ENCODE measurements around the gene CPB2.

The CPB2 gene

GRCh38 chr13:46052319-46053161, 52.3 kb downstream of the CPB2 start, which contains the start of gene ZC3H13:
TSS of gene ZC3H13 (minus strand) at chr13:46052746. CDS start at chr13:46045507, 7,239 bp downstream.
- peaks cover 0 to 5% (median 0%) of the 10 kb centered on the region in 11 experiments; a peak in 3 of 22 replicates for H3K36me3 ChIP-seq
- H4K20me1 ChIP-seq = peaks cover 0 to 46% (median 28%) of the 10 kb centered on the region in 11 experiments; a peak in 13 of 22 replicates
- peak within 1 kb of the TSS; percentile 77 to 90 (median 84) for H3K4me3 ChIP-seq
- H3K27ac ChIP-seq = peak within 1 kb of the TSS; percentile 91 to 98 (median 93)
- peaks cover 0 to 3% (median 0%) of the 10 kb centered on the region in 11 experiments; a peak in 1 of 22 replicates for H3K9me3 ChIP-seq (replicated peaks in 1 of 11)
- peak within 1 kb of the TSS; percentile 90 to 97 (median 94) for H3K9ac ChIP-seq
- no peaks in the 10 kb centered on the region for H3K27me3 ChIP-seq
- H3K4me2 ChIP-seq = peak within 1 kb of the TSS; percentile 79 to 97 (median 88)
- TF ChIP-seq Cebpa-rat (IDR thresholded peaks at IDR 0.05) = no peak
- peaks cover 16 to 41% (median 29%) of the 10 kb centered on the region in 10 experiments; a peak in 18 of 20 replicates for H3K4me1 ChIP-seq

GRCh38 chr13:46051968-46052318, 52.9 kb downstream of the CPB2 start:
- H3K4me1 ChIP-seq = peaks cover 16 to 35% (median 29%) of the 10 kb centered on the region in 10 experiments; a peak in 18 of 20 replicates
- H3K27ac ChIP-seq = peak overlapping the region; percentile 91 to 98 (median 93)
- peaks cover 0 to 3% (median 0%) of the 10 kb centered on the region in 11 experiments; a peak in 1 of 22 replicates for H3K9me3 ChIP-seq (replicated peaks in 1 of 11)
- H3K4me3 ChIP-seq = peak overlapping the region; percentile 77 to 90 (median 84)
- H4K20me1 ChIP-seq = peaks cover 0 to 52% (median 28%) of the 10 kb centered on the region in 11 experiments; a peak in 14 of 22 replicates
- H3K4me2 ChIP-seq = peak overlapping the region; percentile 68 to 97 (median 87)
- H3K9ac ChIP-seq = peak overlapping the region; percentile 90 to 97 (median 94)
- no peak for TF ChIP-seq Cebpa-rat (IDR thresholded peaks at IDR 0.05)
- H3K27me3 ChIP-seq = no peaks in the 10 kb centered on the region
- peaks cover 0 to 5% (median 0%) of the 10 kb centered on the region in 11 experiments; a peak in 3 of 22 replicates for H3K36me3 ChIP-seq

GRCh38 chr13:46050771-46051170, 54.1 kb downstream of the CPB2 start:
- Histone ChIP-seq H3K9me3 (replicated peaks in 1 of 11) (peaks cover 0 to 3% (median 0%) of the 10 kb centered on the region in 11 experiments; a peak in 1 of 22 replicates), H3K4me3 (peak overlapping the region; percentile 77 to 90 (median 84); a peak in 17 of 20 replicates), H3K4me1 (peaks cover 16 to 33% (median 29%) of the 10 kb centered on the region in 10 experiments; a peak in 18 of 20 replicates), H3K27ac (no peak overlapping the region), H3K27me3 (no peaks in the 10 kb centered on the region), H4K20me1 (peaks cover 0 to 63% (median 32%) of the 10 kb centered on the region in 11 experiments; a peak in 15 of 22 replicates), H3K36me3 (peaks cover 0 to 5% (median 0%) of the 10 kb centered on the region in 11 experiments; a peak in 3 of 22 replicates), H3K4me2 (peak overlapping the region; percentile 68 to 97 (median 87)), H3K9ac (peak overlapping the region in 8 of 11 experiments; percentile 90 to 97 (median 94); a peak in 10 of 22 replicates)
- TF ChIP-seq Cebpa-rat (IDR thresholded peaks at IDR 0.05) = no peak

GRCh38 chr13:46045424-46045823, 59.4 kb downstream of the CPB2 start:
- H3K27ac ChIP-seq = no peak overlapping the region
- H3K4me3 ChIP-seq = no peak overlapping the region
- no peak overlapping the region for H3K9ac ChIP-seq
- H3K36me3 ChIP-seq = peaks cover 19 to 42% (median 28%) of the 10 kb centered on the region in 11 experiments; a peak in 21 of 22 replicates
- no peaks in the 10 kb centered on the region for H3K27me3 ChIP-seq
- no peak for TF ChIP-seq Cebpa-rat (IDR thresholded peaks at IDR 0.05)
- peaks cover 0 to 66% (median 42%) of the 10 kb centered on the region in 11 experiments; a peak in 14 of 22 replicates for H4K20me1 ChIP-seq
- peaks cover 0 to 3% (median 0%) of the 10 kb centered on the region in 11 experiments; a peak in 1 of 22 replicates for H3K9me3 ChIP-seq (replicated peaks in 1 of 11)
- peaks cover 4 to 25% (median 11%) of the 10 kb centered on the region in 10 experiments; a peak in 17 of 20 replicates for H3K4me1 ChIP-seq
- H3K4me2 ChIP-seq = no peak overlapping the region

- no peak overlapping the region for H3K4me3 ChIP-seq
- peaks cover 31 to 58% (median 45%) of the 10 kb centered on the region in 11 experiments for H3K36me3 ChIP-seq
- H4K20me1 ChIP-seq = peaks cover 0 to 61% (median 37%) of the 10 kb centered on the region in 11 experiments; a peak in 12 of 22 replicates
- no peak overlapping the region for H3K4me2 ChIP-seq
- no peak overlapping the region for H3K9ac ChIP-seq
- no peak overlapping the region for H3K27ac ChIP-seq
- H3K4me1 ChIP-seq = peaks cover 0 to 20% (median 0%) of the 10 kb centered on the region in 10 experiments; a peak in 7 of 20 replicates
- peaks cover 0 to 2% (median 0%) of the 10 kb centered on the region in 11 experiments; a peak in 1 of 22 replicates for H3K9me3 ChIP-seq (replicated peaks in 1 of 11)
- TF ChIP-seq Cebpa-rat (IDR thresholded peaks at IDR 0.05) = no peak
- no peaks in the 10 kb centered on the region for H3K27me3 ChIP-seq
Observed at GRCh38 chr13:46043647-46044046, 61.2 kb downstream of the CPB2 start.

- Histone ChIP-seq H3K36me3 (peaks cover 46 to 76% (median 60%) of the 10 kb centered on the region in 11 experiments), H3K27ac (no peak overlapping the region)
Observed at GRCh38 chr13:46041419-46041839, 63.4 kb downstream of the CPB2 start.

GRCh38 chr13:46040763-46041162, 64.1 kb downstream of the CPB2 start:
- no peak for TF ChIP-seq Cebpa-rat (IDR thresholded peaks at IDR 0.05)
- peaks cover 0 to 20% (median 0%) of the 10 kb centered on the region in 10 experiments; a peak in 7 of 20 replicates for H3K4me1 ChIP-seq
- no peak overlapping the region for H3K27ac ChIP-seq
- no peak overlapping the region for H3K9ac ChIP-seq
- H3K36me3 ChIP-seq = peaks cover 52 to 82% (median 66%) of the 10 kb centered on the region in 11 experiments
- peaks cover 0 to 5% (median 0%) of the 10 kb centered on the region in 11 experiments; a peak in 3 of 22 replicates for H3K9me3 ChIP-seq (replicated peaks in 1 of 11)
- H3K27me3 ChIP-seq = no peaks in the 10 kb centered on the region
- H3K4me3 ChIP-seq = no peak overlapping the region
- peaks cover 0 to 40% (median 13%) of the 10 kb centered on the region in 11 experiments; a peak in 10 of 22 replicates for H4K20me1 ChIP-seq
- peak overlapping the region in 5 of 11 experiments; percentile 10 to 53 (median 26); a peak in 6 of 22 replicates for H3K4me2 ChIP-seq

More at GRCh38 chr13:46041419-46041839, 63.4 kb downstream of the CPB2 start:
- TF ChIP-seq Cebpa-rat (IDR thresholded peaks at IDR 0.05) = no peak
- H3K4me3 ChIP-seq = no peak overlapping the region
- peaks cover 0 to 45% (median 18%) of the 10 kb centered on the region in 11 experiments; a peak in 10 of 22 replicates for H4K20me1 ChIP-seq
- no peaks in the 10 kb centered on the region for H3K9me3 ChIP-seq (replicated peaks in 1 of 11)
- no peak overlapping the region for H3K9ac ChIP-seq
- H3K4me2 ChIP-seq = 0 out of 22 replicates have a peak overlapping the region, but pooled peaks of 1 of the 11 experiments have one; percentile 1
- peaks cover 0 to 20% (median 0%) of the 10 kb centered on the region in 10 experiments; a peak in 7 of 20 replicates for H3K4me1 ChIP-seq
- no peaks in the 10 kb centered on the region for H3K27me3 ChIP-seq

- H3K27me3 ChIP-seq = no peaks in the 10 kb centered on the region
- H3K4me1 ChIP-seq = peaks cover 0 to 20% (median 0%) of the 10 kb centered on the region in 10 experiments; a peak in 7 of 20 replicates
- H3K4me3 ChIP-seq = no peak overlapping the region
- TF ChIP-seq Cebpa-rat (IDR thresholded peaks at IDR 0.05) = no peak
- no peak overlapping the region for H3K9ac ChIP-seq
- H4K20me1 ChIP-seq = peaks cover 0 to 28% (median 1%) of the 10 kb centered on the region in 11 experiments; a peak in 9 of 22 replicates
- no peak overlapping the region for H3K27ac ChIP-seq
- peaks cover under 1 to 13% (median 7%) of the 10 kb centered on the region in 11 experiments; a peak in 14 of 22 replicates for H3K9me3 ChIP-seq (replicated peaks in 1 of 11)
- H3K4me2 ChIP-seq = peak overlapping the region in 5 of 11 experiments; percentile 10 to 53 (median 26); a peak in 6 of 22 replicates
- H3K36me3 ChIP-seq = peaks cover 63 to 88% (median 71%) of the 10 kb centered on the region in 11 experiments
Observed at GRCh38 chr13:46039411-46040182, 65.2 kb downstream of the CPB2 start.

Measured in BLaER1 treated with 17β-estradiol and CSF1 and Interleukin-3, amounts not matched to agents 10 nM and 100 nM (cell line).